PC-3 (cell line): Measurements from ENCODE around the gene OSBPL6.

ENCODE experiments used
- EZH2 ChIP-seq: fragments of 300-600 bp; sonication (generic); IDR thresholded peaks from one replicate; pipeline ENCODE4 v1.6.1; 2017; ENCODE audit warnings: antibody characterized with exemption, mild to moderate bottlenecking, low read length; ENCODE audit not compliant: unreplicated experiment
- EZH2phosphoT487 ChIP-seq: fragments of 300-600 bp; sonication (generic); IDR thresholded peaks from 2 replicates; pipeline ENCODE4 v1.6.1; 2018; ENCODE audit warnings: mild to moderate bottlenecking, antibody characterized with exemption, low read length, borderline replicate concordance
- TF ChIP-seq, protein P1 (sequence below): fragments of 300-600 bp; sonication (generic); conservative IDR thresholded peaks from 2 replicates; pipeline ENCODE4 v1.5.1; 2017; ENCODE audit warnings: antibody characterized with exemption, low read depth, mild to moderate bottlenecking, low read length

DNA sequence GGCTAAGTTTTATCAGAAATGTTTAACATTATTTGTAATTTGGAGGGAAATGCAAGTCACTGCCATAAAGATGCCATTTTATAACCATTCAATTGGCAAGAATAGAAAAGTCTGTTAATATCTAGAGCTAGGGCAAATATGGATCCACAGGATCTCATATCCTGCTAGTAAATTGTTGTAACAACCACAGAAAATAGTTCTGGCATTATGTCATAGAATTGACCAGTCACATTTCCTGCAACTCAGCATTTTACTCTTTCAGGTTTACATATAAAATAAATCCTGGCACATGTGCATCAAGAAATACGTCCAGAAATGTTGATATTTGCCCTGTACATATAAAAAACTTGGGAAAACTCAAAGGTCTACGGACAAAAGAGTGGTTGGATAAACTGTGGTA is 32.9 kb downstream of the OSBPL6 start:
- TF ChIP-seq, protein P1, sequence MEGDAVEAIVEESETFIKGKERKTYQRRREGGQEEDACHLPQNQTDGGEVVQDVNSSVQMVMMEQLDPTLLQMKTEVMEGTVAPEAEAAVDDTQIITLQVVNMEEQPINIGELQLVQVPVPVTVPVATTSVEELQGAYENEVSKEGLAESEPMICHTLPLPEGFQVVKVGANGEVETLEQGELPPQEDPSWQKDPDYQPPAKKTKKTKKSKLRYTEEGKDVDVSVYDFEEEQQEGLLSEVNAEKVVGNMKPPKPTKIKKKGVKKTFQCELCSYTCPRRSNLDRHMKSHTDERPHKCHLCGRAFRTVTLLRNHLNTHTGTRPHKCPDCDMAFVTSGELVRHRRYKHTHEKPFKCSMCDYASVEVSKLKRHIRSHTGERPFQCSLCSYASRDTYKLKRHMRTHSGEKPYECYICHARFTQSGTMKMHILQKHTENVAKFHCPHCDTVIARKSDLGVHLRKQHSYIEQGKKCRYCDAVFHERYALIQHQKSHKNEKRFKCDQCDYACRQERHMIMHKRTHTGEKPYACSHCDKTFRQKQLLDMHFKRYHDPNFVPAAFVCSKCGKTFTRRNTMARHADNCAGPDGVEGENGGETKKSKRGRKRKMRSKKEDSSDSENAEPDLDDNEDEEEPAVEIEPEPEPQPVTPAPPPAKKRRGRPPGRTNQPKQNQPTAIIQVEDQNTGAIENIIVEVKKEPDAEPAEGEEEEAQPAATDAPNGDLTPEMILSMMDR = no peak
- TF ChIP-seq EZH2 = no peak
- no peak for TF ChIP-seq EZH2phosphoT487
